SK-N-SH treated with all-trans-retinoic acid at 6 μM for 48 hours (cell line): ENCODE data around the gene TTL.

ENCODE experiments used
- ATAC-seq: fragments of 200-7000 bp; cut with Tn5 transposase; 3 replicates; pipeline ENCODE4 v1.9.1; 2020; ENCODE audit warnings: mild to moderate bottlenecking, moderate library complexity
- ARNTL ChIP-seq: fragments of 450-650 bp; formaldehyde crosslinking; IDR thresholded peaks from 2 replicates; pipeline ENCODE4 v1.5.0; 2020; ENCODE audit warnings: low read depth, mild to moderate bottlenecking, moderate library complexity, borderline replicate concordance
- BACH2 ChIP-seq: fragments of 250-450 bp; sonication (Bioruptor Pico); IDR thresholded peaks from 2 replicates; pipeline ENCODE4 v1.9.0; 2021; ENCODE audit warnings: mild to moderate bottlenecking, borderline replicate concordance
- CSRNP3 ChIP-seq: fragments of 250-450 bp; sonication (Bioruptor Pico); IDR thresholded peaks from 2 replicates; pipeline ENCODE4 v1.5.1; 2021; ENCODE audit warnings: mild to moderate bottlenecking, moderate library complexity
- ESRRG ChIP-seq: fragments of 250-450 bp; sonication (Bioruptor Pico); IDR thresholded peaks from 2 replicates; pipeline ENCODE4 v1.6.1; 2021; ENCODE audit warnings: mild to moderate bottlenecking
- GLIS3 ChIP-seq: fragments of 250-450 bp; sonication (Bioruptor Pico); IDR thresholded peaks from 2 replicates; pipeline ENCODE4 v1.5.0; 2020; ENCODE audit warnings: mild to moderate bottlenecking, moderate library complexity
- ISL1 ChIP-seq: fragments of 250-450 bp; sonication (Bioruptor Pico); IDR thresholded peaks from 2 replicates; pipeline ENCODE4 v2.1.2; 2022; ENCODE audit warnings: mild to moderate bottlenecking, moderate library complexity
- OSR1 ChIP-seq: fragments of 250-450 bp; sonication (Bioruptor Pico); IDR thresholded peaks from 2 replicates; pipeline ENCODE4 v1.8.0; 2022; ENCODE audit warnings: moderate library complexity, mild to moderate bottlenecking, inconsistent platforms
- PATZ1 ChIP-seq: fragments of 250-450 bp; sonication (Bioruptor Pico); IDR thresholded peaks from 2 replicates; pipeline ENCODE4 v1.8.0; 2020; ENCODE audit warnings: mild to moderate bottlenecking, moderate library complexity, borderline replicate concordance
- POU6F1 ChIP-seq: fragments of 250-450 bp; sonication (Bioruptor Pico); IDR thresholded peaks from 2 replicates; pipeline ENCODE4 v1.8.0; 2021; ENCODE audit warnings: low read depth, mild to moderate bottlenecking, moderate library complexity, borderline replicate concordance
- PPARA ChIP-seq: fragments of 250-450 bp; sonication (Bioruptor Pico); IDR thresholded peaks from 2 replicates; pipeline ENCODE4 v1.5.0; 2020; ENCODE audit warnings: mild to moderate bottlenecking, borderline replicate concordance
- RARB ChIP-seq: fragments of 250-450 bp; sonication (Bioruptor Pico); IDR thresholded peaks from 2 replicates; pipeline ENCODE4 v1.8.0; 2021; ENCODE audit warnings: mild to moderate bottlenecking, moderate library complexity
- SNAI2 ChIP-seq: fragments of 250-450 bp; sonication (Bioruptor Pico); IDR thresholded peaks from 2 replicates; pipeline ENCODE4 v1.5.0; 2020; ENCODE audit warnings: mild to moderate bottlenecking, moderate library complexity
- TCF4 ChIP-seq: fragments of 250-450 bp; sonication (Bioruptor Pico); IDR thresholded peaks from 2 replicates; pipeline ENCODE4 v1.8.0; 2021; ENCODE audit warnings: mild to moderate bottlenecking, moderate library complexity, borderline replicate concordance
- TOX ChIP-seq: fragments of 250-450 bp; sonication (Bioruptor Pico); IDR thresholded peaks from 2 replicates; pipeline ENCODE4 v1.8.0; 2021; ENCODE audit warnings: mild to moderate bottlenecking, moderate library complexity, borderline replicate concordance
- TSHZ2 ChIP-seq: fragments of 250-450 bp; sonication (Bioruptor Pico); IDR thresholded peaks from 2 replicates; pipeline ENCODE4 v1.5.0; 2020; ENCODE audit warnings: mild to moderate bottlenecking, moderate library complexity
- ZC3H10 ChIP-seq: fragments of 250-450 bp; sonication (Bioruptor Pico); IDR thresholded peaks from 2 replicates; pipeline ENCODE4 v1.5.1; 2021; ENCODE audit warnings: mild to moderate bottlenecking, moderate library complexity
- ZFP30 ChIP-seq: fragments of 450-650 bp; formaldehyde crosslinking; IDR thresholded peaks from 2 replicates; pipeline ENCODE4 v1.5.0; 2022; ENCODE audit warnings: mild to moderate bottlenecking, moderate library complexity
- ZNF565 ChIP-seq: fragments of 450-650 bp; formaldehyde crosslinking; conservative IDR thresholded peaks from 2 replicates; pipeline ENCODE4 v1.5.0; 2020; ENCODE audit warnings: low read depth, mild to moderate bottlenecking, moderate library complexity
- ZNF70 ChIP-seq: fragments of 450-650 bp; formaldehyde crosslinking; IDR thresholded peaks from 2 replicates; pipeline ENCODE4 v1.5.0; 2020; ENCODE audit warnings: mild to moderate bottlenecking, moderate library complexity
- ZNF8 ChIP-seq: fragments of 450-650 bp; formaldehyde crosslinking; IDR thresholded peaks from 2 replicates; pipeline ENCODE4 v1.5.0; 2020; ENCODE audit warnings: mild to moderate bottlenecking, moderate library complexity
- TF ChIP-seq, protein P1 (sequence below): fragments of 250-450 bp; sonication (Bioruptor Pico); IDR thresholded peaks from 2 replicates; pipeline ENCODE4 v1.5.1; 2020; ENCODE audit warnings: low read depth, mild to moderate bottlenecking, moderate library complexity

Gene TTL

GRCh38 chr2:112472547-112473263 is 9.3 kb upstream of the TTL start:
- no peak for TF ChIP-seq TSHZ2 (CRISPR knock-in tag)
- TF ChIP-seq ZC3H10: no peak
- no peak for TF ChIP-seq RARB (CRISPR knock-in tag)
- TF ChIP-seq CSRNP3 (CRISPR knock-in tag): no peak
- TF ChIP-seq ZFP30: no peak
- no peak for TF ChIP-seq GLIS3 (CRISPR knock-in tag)
- TF ChIP-seq PPARA: no peak
- no peak for TF ChIP-seq ESRRG (CRISPR knock-in tag)
- no peak for TF ChIP-seq TOX (CRISPR knock-in tag)
- TF ChIP-seq ZNF70 (CRISPR knock-in tag): no peak
- TF ChIP-seq POU6F1 (CRISPR knock-in tag): no peak
- no peak for TF ChIP-seq TCF4 (CRISPR knock-in tag)
- no peak for TF ChIP-seq PATZ1 (CRISPR knock-in tag)
- no peak for TF ChIP-seq ARNTL (CRISPR knock-in tag)
- no peak for TF ChIP-seq OSR1 (CRISPR knock-in tag)
- no peak for TF ChIP-seq BACH2
- TF ChIP-seq ZNF565: no peak
- no peak for TF ChIP-seq ISL1 (CRISPR knock-in tag)
- TF ChIP-seq SNAI2 (CRISPR knock-in tag): no peak
- TF ChIP-seq ZNF8 (CRISPR knock-in tag): no peak
- no peak for ATAC-seq

GRCh38 chr2:112474844-112475486 is 7.0 kb upstream of the TTL start:
- TF ChIP-seq TOX (CRISPR knock-in tag) (no peak), ZC3H10 (no peak)
- ATAC-seq: no peak

DNA sequence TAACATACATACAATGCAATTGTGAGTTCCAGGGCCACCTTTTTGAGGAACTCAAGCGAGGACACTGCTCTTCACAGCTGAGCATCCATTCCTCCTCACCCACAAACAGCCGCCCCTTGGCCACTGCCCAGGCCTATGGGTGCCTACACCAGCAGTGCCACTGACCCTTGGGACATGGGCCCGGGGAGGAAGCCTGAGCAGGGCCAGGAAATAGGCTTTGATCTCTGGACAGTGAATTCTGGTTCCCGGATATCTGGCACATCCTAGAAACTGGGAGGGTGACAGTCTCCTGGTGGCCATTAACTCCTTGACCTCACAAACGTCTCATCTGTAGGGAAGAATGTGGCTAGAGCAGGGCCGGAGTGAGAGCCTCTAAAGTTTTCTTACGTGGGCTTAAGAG is 5.5 kb upstream of the TTL start:
- no peak for ATAC-seq
- TF ChIP-seq TSHZ2 (CRISPR knock-in tag) (no peak), RARB (CRISPR knock-in tag) (no peak), PPARA (no peak), CSRNP3 (CRISPR knock-in tag) (no peak), SNAI2 (CRISPR knock-in tag) (no peak), PATZ1 (CRISPR knock-in tag) (no peak), ZNF70 (CRISPR knock-in tag) (no peak), ZNF8 (CRISPR knock-in tag) (no peak)
- TF ChIP-seq, protein P1, sequence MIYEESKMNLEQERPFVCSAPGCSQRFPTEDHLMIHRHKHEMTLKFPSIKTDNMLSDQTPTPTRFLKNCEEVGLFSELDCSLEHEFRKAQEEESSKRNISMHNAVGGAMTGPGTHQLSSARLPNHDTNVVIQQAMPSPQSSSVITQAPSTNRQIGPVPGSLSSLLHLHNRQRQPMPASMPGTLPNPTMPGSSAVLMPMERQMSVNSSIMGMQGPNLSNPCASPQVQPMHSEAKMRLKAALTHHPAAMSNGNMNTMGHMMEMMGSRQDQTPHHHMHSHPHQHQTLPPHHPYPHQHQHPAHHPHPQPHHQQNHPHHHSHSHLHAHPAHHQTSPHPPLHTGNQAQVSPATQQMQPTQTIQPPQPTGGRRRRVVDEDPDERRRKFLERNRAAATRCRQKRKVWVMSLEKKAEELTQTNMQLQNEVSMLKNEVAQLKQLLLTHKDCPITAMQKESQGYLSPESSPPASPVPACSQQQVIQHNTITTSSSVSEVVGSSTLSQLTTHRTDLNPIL (CRISPR knock-in tag): no peak
